C4-2B (cell line): ENCODE results near the gene CCDC159.

Experiments
- ZFX ChIP-seq: fragments of 450-650 bp; IDR thresholded peaks from 2 replicates; pipeline ENCODE4 v1.6.1; 2017
- TF ChIP-seq, protein P1 (sequence below): fragments of 450-650 bp; conservative IDR thresholded peaks from 2 replicates; pipeline ENCODE4 v1.5.1; 2017; ENCODE audit warnings: mild to moderate bottlenecking

DNA sequence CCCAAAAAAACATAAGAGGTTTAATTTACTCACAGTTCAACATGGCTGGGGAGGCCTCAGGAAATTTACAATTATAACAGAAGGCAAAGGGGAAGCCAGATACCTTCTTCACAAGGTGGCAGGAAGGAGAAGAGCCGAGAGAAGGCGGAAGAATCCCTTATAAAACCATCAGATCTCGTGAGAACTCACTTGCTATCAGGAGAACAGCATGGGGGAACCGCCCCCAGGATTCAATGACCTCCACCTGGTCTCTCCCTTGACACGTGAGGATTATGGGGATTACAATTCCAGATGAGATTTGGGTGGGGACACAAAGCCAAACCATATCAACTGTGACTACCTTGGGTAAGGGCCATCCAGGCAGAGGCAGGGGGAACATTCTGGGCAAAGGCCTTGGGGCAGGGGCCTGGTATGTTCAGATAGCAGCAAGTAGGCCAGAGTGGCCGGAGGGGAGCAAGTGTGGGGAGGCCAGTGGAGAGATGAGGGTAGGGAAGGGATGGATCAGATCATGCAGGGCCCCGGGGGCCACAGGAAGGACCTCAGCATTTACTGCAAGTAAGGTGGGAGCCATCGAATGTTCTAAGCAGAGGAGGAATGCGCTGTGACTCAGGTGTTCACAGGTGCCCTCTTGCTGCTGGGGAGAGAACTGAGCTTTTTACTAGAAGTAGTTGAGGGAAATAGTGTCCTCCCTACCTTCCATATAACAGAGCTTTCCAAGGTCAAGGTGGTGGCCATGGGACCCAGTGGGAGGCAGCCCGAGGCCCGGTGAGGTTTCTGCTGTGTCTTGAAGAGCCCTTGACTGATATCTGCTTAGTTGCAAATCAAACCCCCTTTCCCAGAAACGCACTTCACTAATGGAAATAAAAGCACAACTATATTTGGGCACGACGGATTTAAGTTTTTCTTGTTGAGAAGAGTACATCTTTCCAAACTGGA lies 24.9 kb upstream of the CCDC159 start:
- TF ChIP-seq, protein P1, sequence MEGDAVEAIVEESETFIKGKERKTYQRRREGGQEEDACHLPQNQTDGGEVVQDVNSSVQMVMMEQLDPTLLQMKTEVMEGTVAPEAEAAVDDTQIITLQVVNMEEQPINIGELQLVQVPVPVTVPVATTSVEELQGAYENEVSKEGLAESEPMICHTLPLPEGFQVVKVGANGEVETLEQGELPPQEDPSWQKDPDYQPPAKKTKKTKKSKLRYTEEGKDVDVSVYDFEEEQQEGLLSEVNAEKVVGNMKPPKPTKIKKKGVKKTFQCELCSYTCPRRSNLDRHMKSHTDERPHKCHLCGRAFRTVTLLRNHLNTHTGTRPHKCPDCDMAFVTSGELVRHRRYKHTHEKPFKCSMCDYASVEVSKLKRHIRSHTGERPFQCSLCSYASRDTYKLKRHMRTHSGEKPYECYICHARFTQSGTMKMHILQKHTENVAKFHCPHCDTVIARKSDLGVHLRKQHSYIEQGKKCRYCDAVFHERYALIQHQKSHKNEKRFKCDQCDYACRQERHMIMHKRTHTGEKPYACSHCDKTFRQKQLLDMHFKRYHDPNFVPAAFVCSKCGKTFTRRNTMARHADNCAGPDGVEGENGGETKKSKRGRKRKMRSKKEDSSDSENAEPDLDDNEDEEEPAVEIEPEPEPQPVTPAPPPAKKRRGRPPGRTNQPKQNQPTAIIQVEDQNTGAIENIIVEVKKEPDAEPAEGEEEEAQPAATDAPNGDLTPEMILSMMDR: no peak
- no peak for TF ChIP-seq ZFX
